GM12865 (cell line): ENCODE measurements around the gene WWP2.
"Not testable (repeated sequence)": the region's sequence is repeated elsewhere in the genome, so short reads cannot be mapped to it uniquely, and the experiment has no call there.

Experiments
- DNase-seq: peaks from one replicate; pipeline ENCODE4 v3.0.0; 2010; ENCODE audit warnings: low read depth
- H3K4me3 ChIP-seq: 2 replicates; pipeline ENCODE4 v1.5.1; 2011; ENCODE audit warnings: mild to moderate bottlenecking, low read depth, low read length, control low read depth
- TF ChIP-seq, protein P1 (sequence below): IDR thresholded peaks from 2 replicates; pipeline ENCODE4 v1.5.1; 2011; ENCODE audit warnings: low read length, control low read depth, low read depth, inconsistent platforms; ENCODE audit not compliant: insufficient read depth; ENCODE audit errors: missing control alignments

WWP2 gene

GRCh38 chr16:69942099-69942491 lies 180.0 kb downstream of the WWP2 start:
- TF ChIP-seq, protein P1, sequence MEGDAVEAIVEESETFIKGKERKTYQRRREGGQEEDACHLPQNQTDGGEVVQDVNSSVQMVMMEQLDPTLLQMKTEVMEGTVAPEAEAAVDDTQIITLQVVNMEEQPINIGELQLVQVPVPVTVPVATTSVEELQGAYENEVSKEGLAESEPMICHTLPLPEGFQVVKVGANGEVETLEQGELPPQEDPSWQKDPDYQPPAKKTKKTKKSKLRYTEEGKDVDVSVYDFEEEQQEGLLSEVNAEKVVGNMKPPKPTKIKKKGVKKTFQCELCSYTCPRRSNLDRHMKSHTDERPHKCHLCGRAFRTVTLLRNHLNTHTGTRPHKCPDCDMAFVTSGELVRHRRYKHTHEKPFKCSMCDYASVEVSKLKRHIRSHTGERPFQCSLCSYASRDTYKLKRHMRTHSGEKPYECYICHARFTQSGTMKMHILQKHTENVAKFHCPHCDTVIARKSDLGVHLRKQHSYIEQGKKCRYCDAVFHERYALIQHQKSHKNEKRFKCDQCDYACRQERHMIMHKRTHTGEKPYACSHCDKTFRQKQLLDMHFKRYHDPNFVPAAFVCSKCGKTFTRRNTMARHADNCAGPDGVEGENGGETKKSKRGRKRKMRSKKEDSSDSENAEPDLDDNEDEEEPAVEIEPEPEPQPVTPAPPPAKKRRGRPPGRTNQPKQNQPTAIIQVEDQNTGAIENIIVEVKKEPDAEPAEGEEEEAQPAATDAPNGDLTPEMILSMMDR: no peak
- H3K4me3 ChIP-seq: no peak overlapping the region
- no peak for DNase-seq

DNA sequence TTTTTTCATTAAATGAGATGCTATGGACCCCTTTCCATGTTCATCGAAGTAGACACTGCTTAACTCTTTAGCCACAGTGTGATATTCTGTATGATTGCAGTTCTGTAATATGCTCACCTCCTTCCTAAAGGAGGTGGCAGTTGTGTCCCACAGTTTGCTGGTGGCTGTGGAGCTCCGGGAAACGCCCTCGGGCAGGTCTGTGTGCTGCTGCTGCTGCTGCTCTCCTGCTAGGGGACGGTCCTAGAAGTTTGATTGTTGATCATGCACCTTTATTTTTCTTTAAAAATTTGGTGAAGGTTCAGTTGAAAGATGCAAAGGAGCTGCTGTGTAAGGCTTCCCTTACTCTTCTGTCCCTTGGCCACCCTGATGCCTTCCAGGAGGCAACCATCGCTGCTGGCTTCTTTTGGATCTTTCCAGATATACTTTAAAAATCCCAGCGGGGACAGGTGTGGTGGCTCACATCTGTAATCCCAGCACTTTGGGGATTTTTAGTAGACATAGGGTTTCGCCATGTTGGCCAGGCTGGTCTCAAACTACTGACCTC lies 180.6 kb downstream of the WWP2 start:
- TF ChIP-seq, protein P1: no peak
- DNase-seq: no peak
- no peak overlapping the region for H3K4me3 ChIP-seq

DNA sequence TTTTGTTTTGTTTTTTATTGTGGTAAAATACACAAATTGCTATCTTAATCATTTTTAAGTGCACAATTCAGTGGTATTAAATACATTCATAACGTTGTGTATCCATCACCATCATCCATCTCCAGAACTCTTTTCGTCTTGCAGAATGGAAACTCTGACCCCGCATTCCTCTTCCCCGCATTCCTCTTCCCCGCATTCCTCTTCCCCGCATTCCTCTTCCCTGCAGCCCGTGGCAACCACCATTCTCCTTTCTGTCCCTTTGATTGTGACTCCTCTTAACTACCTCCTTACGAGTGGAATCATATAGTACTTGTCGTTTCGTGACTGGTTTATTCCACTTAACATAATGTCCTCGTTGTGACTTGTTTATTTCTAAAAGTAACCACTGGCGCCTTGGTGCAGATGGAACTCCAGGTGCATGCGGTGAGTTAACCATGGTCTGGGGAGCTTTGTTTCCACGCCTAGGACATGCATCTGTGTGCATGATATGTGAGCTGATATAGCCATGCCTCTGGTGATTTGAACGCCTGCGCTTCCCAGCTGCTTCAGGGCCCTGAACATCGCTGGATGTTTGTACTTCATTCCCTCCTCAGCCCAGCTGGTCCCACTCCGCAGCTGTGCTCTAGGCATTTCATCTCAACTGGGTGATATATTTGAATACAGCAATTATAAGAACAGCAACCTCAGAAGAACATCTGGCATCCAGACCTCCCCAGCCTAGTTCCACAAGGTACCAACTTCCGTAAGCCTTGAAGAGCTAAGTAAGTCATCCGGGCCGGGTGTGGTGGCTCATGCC lies 181.3 kb downstream of the WWP2 start:
- not testable (repeated sequence) for DNase-seq, H3K4me3 ChIP-seq

DNA sequence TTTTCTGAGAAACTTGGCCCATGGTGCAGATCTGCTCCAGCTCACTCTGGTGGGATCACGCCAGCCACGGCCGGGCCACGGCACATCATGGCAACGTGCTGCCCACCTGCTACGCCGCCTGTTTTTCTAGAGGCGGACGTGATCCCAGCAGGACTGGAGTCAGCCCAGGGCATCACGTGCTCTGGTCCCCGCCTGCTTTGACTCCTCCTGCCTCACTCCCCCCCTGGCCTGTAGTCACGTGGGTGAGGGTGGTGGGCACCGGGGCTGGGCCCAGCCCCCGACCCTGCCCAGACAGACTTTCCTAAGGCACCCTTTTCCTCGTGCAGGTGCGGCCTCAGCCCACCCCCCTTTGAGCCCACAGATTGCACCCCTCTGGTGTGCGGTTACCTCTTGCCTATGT lies 188.3 kb downstream of the WWP2 start:
- not testable (repeated sequence) for H3K4me3 ChIP-seq, DNase-seq

DNA sequence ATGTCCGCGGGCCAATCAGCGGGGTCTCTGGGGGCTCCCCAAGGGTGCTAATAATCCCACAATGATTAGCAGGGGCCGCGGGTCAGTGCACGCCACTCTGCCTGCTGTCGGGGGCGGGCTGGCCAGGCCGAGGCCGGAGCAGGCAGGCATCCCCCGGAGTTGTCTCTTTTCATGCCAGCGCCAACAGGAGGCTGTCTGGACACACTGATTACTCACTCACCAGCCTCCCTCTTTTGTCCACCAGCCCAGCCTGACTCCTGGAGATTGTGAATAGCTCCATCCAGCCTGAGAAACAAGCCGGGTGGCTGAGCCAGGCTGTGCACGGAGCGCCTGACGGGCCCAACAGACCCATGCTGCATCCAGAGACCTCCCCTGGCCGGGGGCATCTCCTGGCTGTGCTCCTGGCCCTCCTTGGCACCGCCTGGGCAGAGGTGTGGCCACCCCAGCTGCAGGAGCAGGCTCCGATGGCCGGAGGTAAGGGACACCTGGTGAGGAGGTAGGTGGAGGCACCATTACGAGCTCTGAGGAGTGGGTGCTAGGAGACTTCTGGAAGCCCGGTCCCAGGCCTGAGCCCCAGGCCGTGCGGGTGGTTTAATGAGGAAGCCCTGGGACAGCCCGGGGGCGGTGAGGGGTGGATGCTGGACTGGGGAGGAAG lies 189.0 kb downstream of the WWP2 start, which contains the start of gene CLEC18A:
TSS of gene CLEC18A (plus strand) at position 318 of the 655 bp plus-strand sequence. CDS start at position 351, 33 bp downstream.
- not testable (repeated sequence) for H3K4me3 ChIP-seq, DNase-seq

DNA sequence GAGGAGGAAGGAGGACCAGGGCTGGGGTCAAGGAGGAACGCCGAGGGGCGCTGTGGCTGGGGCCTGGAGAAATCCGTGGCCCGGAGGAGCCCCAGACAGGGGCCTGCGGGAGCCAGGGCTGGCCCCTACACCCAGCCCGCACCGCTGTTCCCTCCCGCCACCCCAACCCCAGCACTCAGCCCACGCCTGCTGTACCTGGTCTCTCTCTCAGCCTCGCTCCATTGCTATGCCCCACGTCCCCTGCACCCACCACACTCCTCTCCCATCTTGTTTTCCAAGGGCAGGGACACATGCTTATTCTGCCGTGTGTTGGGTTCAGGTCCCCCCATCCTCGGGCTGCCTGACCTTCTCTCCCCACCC lies 189.5 kb downstream of the WWP2 start:
- DNase-seq, H3K4me3 ChIP-seq: not testable (repeated sequence)

GRCh38 chr16:69952116-69952515 lies 190.0 kb downstream of the WWP2 start:
- H3K4me3 ChIP-seq, DNase-seq: not testable (repeated sequence)

GRCh38 chr16:69952572-69953355 lies 190.6 kb downstream of the WWP2 start:
- not testable (repeated sequence) for H3K4me3 ChIP-seq, DNase-seq

GRCh38 chr16:69954241-69954640 lies 192.1 kb downstream of the WWP2 start:
- not testable (repeated sequence) for H3K4me3 ChIP-seq, DNase-seq

GRCh38 chr16:69963312-69963711 lies 201.2 kb downstream of the WWP2 start:
- not testable (repeated sequence) for H3K4me3 ChIP-seq, DNase-seq

GRCh38 chr16:69964960-69965660 lies 203.0 kb downstream of the WWP2 start:
- DNase-seq, H3K4me3 ChIP-seq: not testable (repeated sequence)

DNA sequence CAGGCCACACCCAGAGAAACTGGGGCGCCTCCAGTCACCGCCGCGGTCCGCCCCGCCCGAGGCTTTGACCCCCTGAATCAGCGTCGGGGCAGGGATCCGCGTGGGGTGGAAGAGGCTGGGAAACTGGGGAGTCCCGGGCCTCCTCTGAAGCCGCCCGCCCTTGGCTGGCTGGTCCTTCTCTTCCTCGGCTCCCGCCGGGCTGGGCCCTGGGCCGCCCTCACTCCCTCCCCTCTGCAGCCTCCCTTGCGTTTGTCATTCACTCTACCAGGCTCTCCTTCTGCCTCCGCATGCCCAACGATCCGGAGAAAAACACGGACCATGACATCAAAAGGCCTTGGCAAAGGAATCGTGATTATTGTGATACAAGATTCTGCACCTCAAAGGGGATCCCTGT lies 203.5 kb downstream of the WWP2 start:
- DNase-seq, H3K4me3 ChIP-seq: not testable (repeated sequence)

GRCh38 chr16:69967688-69968087 lies 205.6 kb downstream of the WWP2 start:
- DNase-seq, H3K4me3 ChIP-seq: not testable (repeated sequence)

GRCh38 chr16:69968125-69968524 lies 206.0 kb downstream of the WWP2 start:
- DNase-seq, H3K4me3 ChIP-seq: not testable (repeated sequence)

DNA sequence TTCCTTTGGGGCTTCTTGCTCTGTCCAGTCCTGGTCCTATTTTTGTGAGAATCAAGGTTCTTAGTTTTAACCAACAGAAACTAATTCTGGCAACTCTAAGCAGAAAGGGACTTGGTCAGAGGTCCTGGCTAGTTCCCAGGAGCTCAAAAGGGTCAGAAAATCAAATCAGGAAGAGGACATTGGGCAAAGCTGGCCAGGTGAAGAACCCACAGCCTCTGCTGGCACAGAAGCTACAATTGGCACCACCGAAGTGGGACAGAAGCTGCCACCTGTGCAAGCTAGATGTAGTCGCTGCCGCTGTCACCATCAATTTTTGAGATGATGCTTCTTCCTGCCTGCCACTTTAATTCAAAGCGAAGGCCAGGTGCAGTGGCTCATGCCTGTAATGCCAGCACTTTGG lies 207.5 kb downstream of the WWP2 start:
- DNase-seq, H3K4me3 ChIP-seq: not testable (repeated sequence)

- not testable (repeated sequence) for DNase-seq, H3K4me3 ChIP-seq
Observed at GRCh38 chr16:69972120-69972519, 210.0 kb downstream of the WWP2 start.
